Right lobe of liver (tissue), 4 donors: ENCODE results near the gene AP1B1.
"Not testable (repeated sequence)": the region's sequence is repeated elsewhere in the genome, so short reads cannot be mapped to it uniquely, and the experiment has no call there.

Experiments used
- CTCF ChIP-seq, 4 donors: fragments of 200-600 bp in 3 of 4; fragments of 450-650 bp in 1 of 4; IDR thresholded peaks; one replicate each; pipeline versions ENCODE4 v1.5.1 to v1.8.0; 2016 to 2022; ENCODE audit warnings: antibody characterized with exemption in 4 of 4, mild to moderate bottlenecking in 2 of 4
- POLR2A ChIP-seq: fragments of 450-650 bp; IDR thresholded peaks from one replicate; pipeline ENCODE4 v1.6.1; 2017; ENCODE audit warnings: antibody characterized with exemption, mild to moderate bottlenecking
- donor health status: DM: no; HTN: no; CAD: no.
- donor health status: DM: no; HTN: no; CAD: no.
- donor health status: DM: no; HTN: yes; CAD: no.

- TF ChIP-seq POLR2A; CTCF (IDR thresholded peaks at IDR 0.05): not testable (repeated sequence)
Observed at GRCh38 chr22:29414951-29415591, 26.7 kb upstream of the AP1B1 start.
